IPS-18c (cell line): ENCODE data around the gene EFCAB8.
"Not testable (repeated sequence)": the region's sequence is repeated elsewhere in the genome, so short reads cannot be mapped to it uniquely, and the experiment has no call there.

Experiments
- H3K4me3 ChIP-seq: 2 replicates; pipeline ENCODE4 v1.7.0; 2013; ENCODE audit warnings: low read depth, mild to moderate bottlenecking, low read length, moderate library complexity; ENCODE audit not compliant: insufficient read depth
- H3K9me3 ChIP-seq: one replicate; pipeline ENCODE4 v1.6.1; 2013; ENCODE audit warnings: mild to moderate bottlenecking, low read length, moderate library complexity; ENCODE audit not compliant: control insufficient read depth, insufficient read depth

Gene EFCAB8

GRCh38 chr20:32957459-32957858, 98.7 kb downstream of the EFCAB8 start:
- Histone ChIP-seq H3K4me3 (no peak overlapping the region), H3K9me3 (peaks cover 2% of the 10 kb centered on the region)

- Histone ChIP-seq H3K4me3 (no peak overlapping the region), H3K9me3 (no peaks in the 10 kb centered on the region)
Observed at GRCh38 chr20:32958574-32958973, 99.9 kb downstream of the EFCAB8 start.

GRCh38 chr20:32959351-32960221, 100.9 kb downstream of the EFCAB8 start:
- H3K9me3 ChIP-seq: no peaks in the 10 kb centered on the region
- H3K4me3 ChIP-seq: no peak overlapping the region

- Histone ChIP-seq H3K4me3 (no peak overlapping the region), H3K9me3 (no peaks in the 10 kb centered on the region)
Observed at GRCh38 chr20:32960222-32960518, 101.4 kb downstream of the EFCAB8 start.

- H3K9me3 ChIP-seq: no peaks in the 10 kb centered on the region
- no peak overlapping the region for H3K4me3 ChIP-seq
Observed at GRCh38 chr20:32960849-32961731, 102.4 kb downstream of the EFCAB8 start.

- Histone ChIP-seq H3K9me3 (no peaks in the 10 kb centered on the region), H3K4me3 (no peak overlapping the region)
Observed at GRCh38 chr20:32962053-32962452, 103.3 kb downstream of the EFCAB8 start.

- H3K4me3 ChIP-seq, H3K9me3 ChIP-seq: not testable (repeated sequence)
Observed at GRCh38 chr20:32962646-32963045, 103.9 kb downstream of the EFCAB8 start.

GRCh38 chr20:32963176-32963575, 104.5 kb downstream of the EFCAB8 start:
- Histone ChIP-seq H3K4me3 (no peak overlapping the region), H3K9me3 (no peaks in the 10 kb centered on the region)

GRCh38 chr20:32964575-32964974, 105.9 kb downstream of the EFCAB8 start:
- Histone ChIP-seq H3K9me3 (no peaks in the 10 kb centered on the region), H3K4me3 (no peak overlapping the region)

GRCh38 chr20:32965115-32965514, 106.4 kb downstream of the EFCAB8 start:
- Histone ChIP-seq H3K4me3 (no peak overlapping the region), H3K9me3 (no peaks in the 10 kb centered on the region)

GRCh38 chr20:32965581-32966373, 107.1 kb downstream of the EFCAB8 start:
- H3K4me3 ChIP-seq: no peak overlapping the region
- no peaks in the 10 kb centered on the region for H3K9me3 ChIP-seq

- Histone ChIP-seq H3K9me3 (no peaks in the 10 kb centered on the region), H3K4me3 (no peak overlapping the region)
Observed at GRCh38 chr20:32966382-32966781, 107.7 kb downstream of the EFCAB8 start.

- H3K4me3 ChIP-seq: no peak overlapping the region
- H3K9me3 ChIP-seq: no peaks in the 10 kb centered on the region
Observed at GRCh38 chr20:32966881-32967781, 108.4 kb downstream of the EFCAB8 start.

- H3K9me3 ChIP-seq: no peaks in the 10 kb centered on the region
Observed at GRCh38 chr20:32967961-32968457, 109.3 kb downstream of the EFCAB8 start.

GRCh38 chr20:32968478-32969241, 109.9 kb downstream of the EFCAB8 start:
- Histone ChIP-seq H3K9me3 (no peaks in the 10 kb centered on the region), H3K4me3 (no peak overlapping the region)

More at GRCh38 chr20:32967961-32968457, 109.3 kb downstream of the EFCAB8 start:
- H3K4me3 ChIP-seq: no peak overlapping the region
